HepG2 (cell line): ENCODE data around the gene TSKU. TPM values are rescaled to one million over a fixed set of nuclear protein-coding genes. Genes with fewer than 3 reads are reported as not detected.

ENCODE experiments used
- ATAC-seq: fragments of 200-7000 bp; cut with Tn5 transposase; 3 replicates; pipeline ENCODE4 v1.9.1; 2020; ENCODE audit warnings: mild to moderate bottlenecking, moderate library complexity
- BruUV-seq: library from RNA; stranded (reverse); fragments of 400-500 nt; replicated peaks from 2 replicates; lab custom pipeline; 2021; lab: Mats Ljungman, UMichigan
- CTCF ChIA-PET: fragments of 300-600 bp; formaldehyde crosslinking; extraction: SDS; loops from one replicate; lab custom pipeline; 2021; ENCODE audit warnings: low total read pairs, inconsistent platforms, low intra/inter-chr PET ratio; lab: Yijun Ruan, JAX
- POLR2A ChIA-PET: fragments of 350-600 bp; sonication (Branson Sonifier 250); formaldehyde crosslinking; loops from one replicate; lab custom pipeline; 2020; ENCODE audit warnings: antibody characterized with exemption, inconsistent platforms; lab: Yijun Ruan, JAX
- DNase-seq: peaks from one replicate; pipeline ENCODE4 v3.0.0-alpha.2; 2015; ENCODE audit warnings: low spot score
- FAIRE-seq: peaks from 3 replicates; lab custom pipeline; 2011; peaks lifted over from hg19 to GRCh38; lab: Jason Lieb, UNC
- H2AFZ ChIP-seq: one replicate; pipeline ENCODE4 v1.6.1; 2011; ENCODE audit warnings: low read length, inconsistent platforms
- H3K27ac ChIP-seq: fragments of 300-600 bp; 3 replicates; pipeline ENCODE4 v1.8.0; 2011; ENCODE audit warnings: mixed run types, mild to moderate bottlenecking, mixed read lengths, low read length, inconsistent platforms; ENCODE audit not compliant: insufficient read depth; ENCODE audit errors: extremely low read length
- H3K27me3 ChIP-seq, 2 experiments: fragments of 200-600 bp in 1 of 2; 2 replicates in 1 of 2; 3 replicates in 1 of 2; pipeline versions ENCODE4 v1.6.0 to v1.8.0; 2011; ENCODE audit warnings: low read length in 2 of 2, mild to moderate bottlenecking in 2 of 2, moderate library complexity in 2 of 2, inconsistent platforms in 1 of 2; ENCODE audit not compliant: insufficient read depth in 2 of 2, control insufficient read depth in 1 of 2
- H3K36me3 ChIP-seq, 2 experiments: fragments of 200-600 bp in 1 of 2; replicated peaks in 1 of 2; 2 replicates in 1 of 2; 3 replicates in 1 of 2; pipeline versions ENCODE4 v1.5.1 to v1.8.0; 2011; ENCODE audit warnings: low read length in 2 of 2, inconsistent platforms in 1 of 2; ENCODE audit not compliant: insufficient read depth in 2 of 2, control insufficient read depth in 1 of 2
- H3K4me1 ChIP-seq: 2 replicates; pipeline ENCODE4 v1.5.1; 2012; ENCODE audit warnings: low read length, inconsistent platforms; ENCODE audit not compliant: insufficient read depth
- H3K4me2 ChIP-seq: 2 replicates; pipeline ENCODE4 v1.6.0; 2011; ENCODE audit warnings: low read depth, low read length, inconsistent platforms
- H3K4me3 ChIP-seq, 3 experiments: fragments of 200-600 bp in 1 of 3; sonication (generic), shearing (Covaris generic) in 1 of 3; replicated peaks in 1 of 3; 2 replicates each; pipeline ENCODE4 v1.5.1; 2011 to 2016; ENCODE audit warnings: low read length in 3 of 3, inconsistent platforms in 2 of 3, low read depth in 2 of 3, mild to moderate bottlenecking in 2 of 3, control low read depth in 1 of 3, mixed read lengths in 1 of 3; ENCODE audit not compliant: insufficient read depth in 1 of 3
- H3K79me2 ChIP-seq: one replicate; pipeline ENCODE4 v1.6.1; 2011; ENCODE audit warnings: low read length, inconsistent platforms; ENCODE audit not compliant: insufficient read depth
- H3K9ac ChIP-seq: 2 replicates; pipeline ENCODE4 v1.6.0; 2011; ENCODE audit warnings: mild to moderate bottlenecking, low read depth, low read length, inconsistent platforms; ENCODE audit not compliant: insufficient read depth
- H3K9me3 ChIP-seq: 2 replicates; pipeline ENCODE4 v1.5.1; 2012; ENCODE audit warnings: mild to moderate bottlenecking, low read length
- H4K20me1 ChIP-seq: 2 replicates; pipeline ENCODE4 v1.6.0; 2011; ENCODE audit warnings: inconsistent platforms, mild to moderate bottlenecking, low read length, moderate library complexity; ENCODE audit not compliant: insufficient read depth
- BCL3 ChIP-seq: sonication (generic); formaldehyde crosslinking; IDR thresholded peaks from 2 replicates; pipeline ENCODE4 v1.5.1; 2020; ENCODE audit warnings: mild to moderate bottlenecking, missing genetic modification reagents, moderate library complexity
- CREB1 ChIP-seq, 2 experiments: fragments of 450-650 bp in 1 of 2; IDR thresholded peaks; 2 replicates each; pipeline ENCODE4 v1.6.1; 2016 to 2017; ENCODE audit warnings: control low read depth in 1 of 2, mild to moderate bottlenecking in 1 of 2, missing compliant biosample characterization in 1 of 2, missing genetic modification characterization in 1 of 2
- NCOA1 ChIP-seq: sonication (generic); formaldehyde crosslinking; IDR thresholded peaks from 2 replicates; pipeline ENCODE4 v1.9.0; 2021; ENCODE audit warnings: missing genetic modification reagents
- NFE2L2 ChIP-seq: fragments of 150-350 bp; IDR thresholded peaks from 2 replicates; pipeline ENCODE4 v1.6.1; 2014; ENCODE audit warnings: low read length
- PRPF4 ChIP-seq: fragments of 200-400 bp; formaldehyde crosslinking; IDR thresholded peaks from 2 replicates; pipeline ENCODE4 v1.6.1; 2016; ENCODE audit warnings: low read length, low read depth; ENCODE audit not compliant: poor library complexity, severe bottlenecking
- SAP130 ChIP-seq: IDR thresholded peaks from 2 replicates; pipeline ENCODE4 v1.6.1; 2016; ENCODE audit warnings: low read depth
- ZFY ChIP-seq: sonication (generic); formaldehyde crosslinking; IDR thresholded peaks from 2 replicates; pipeline ENCODE4 v1.4.0; 2020; ENCODE audit warnings: missing genetic modification reagents
- ZGPAT ChIP-seq: IDR thresholded peaks from 2 replicates; pipeline ENCODE4 v1.6.1; 2016; ENCODE audit warnings: mild to moderate bottlenecking
- ZHX2 ChIP-seq, 2 experiments: sonication (generic) in 1 of 2; formaldehyde crosslinking in 1 of 2; IDR thresholded peaks; 2 replicates each; pipeline versions ENCODE4 v1.6.1 to v1.9.0; 2014 to 2022; ENCODE audit warnings: antibody characterized with exemption in 1 of 2, borderline replicate concordance in 1 of 2, inconsistent platforms in 1 of 2, low read depth in 1 of 2, missing genetic modification reagents in 1 of 2
- ZNF329 ChIP-seq: sonication (generic); formaldehyde crosslinking; IDR thresholded peaks from 2 replicates; pipeline ENCODE4 v1.9.0; 2021; ENCODE audit warnings: low read depth, mild to moderate bottlenecking, missing genetic modification reagents
- WGBS: methylation state at CpG from one replicate; pipeline ENCODE4 v1.1.6; 2017; ENCODE audit warnings: low lambda C conversion rate; 5-methylcytosine and 5-hydroxymethylcytosine counted together
- in situ Hi-C: cut with HindIII; loops from 2 replicates; pipeline ENCODE4 v1.10.0; 2017; ENCODE audit warnings: low pct_unique_long_range_greater_than_20kb; ENCODE audit not compliant: extremely low pct_ligation_motif_present
- intact Hi-C: fragments of 100-400 bp; cut with micrococcal nuclease; formaldehyde crosslinking; loops from one replicate; pipeline ENCODE4 v1.10.0; 2022; ENCODE audit not compliant: unreplicated experiment
- polyA plus RNA-seq, 8 experiments: library from polyadenylated mRNA; depleted of rRNA in 3 of 8; stranded (reverse) in 7 of 8; unstranded in 1 of 8; fragments of >200 nt; fragmentation: Illumina TruSeq in 4 of 8; extraction: Trizol in 4 of 8; gene quantifications; 2 replicates each; pipeline versions ENCODE4 v1.2.1 to v1.2.3, GENCODE V29; 2011 to 2016; ENCODE audit warnings: low read depth in 4 of 8, missing spikeins in 1 of 8, mixed read lengths in 1 of 8; ENCODE audit not compliant: insufficient read depth in 1 of 8
- total RNA-seq, 5 experiments: library from RNA; depleted of rRNA; stranded (reverse); fragments of >200 nt; fragmentation: Illumina TruSeq; extraction: Trizol; gene quantifications; 2 replicates each; pipeline ENCODE4 v1.2.3, GENCODE V29; 2016; ENCODE audit warnings: low read depth in 1 of 5

TSKU gene
- total and polyA plus RNA-seq, 2 of the 13 experiments (the other 11 are each of a cell fraction or from before 2014, with no cell fraction given), result 20.3 to 21.4 TPM

GRCh38 chr11:76740772-76741171, 42.4 kb upstream of the TSKU start:
- TF ChIP-seq PRPF4 (no peak), NFE2L2 (no peak), ZGPAT (CRISPR knock-in tag) (no peak), ZNF329 (CRISPR knock-in tag) (no peak), ZFY (CRISPR knock-in tag) (no peak)
- no peak overlapping the region for H3K4me3 ChIP-seq
- H3K36me3 ChIP-seq, result no peaks in the 10 kb centered on the region
- ChIA-PET POLR2A (no interaction called here), CTCF (no interaction called here)
- WGBS, result 34% methylated on average over 5 of the region's 5 CpGs
- intact Hi-C loops (no loop called here), in situ Hi-C loops (loop anchor here (10.0 kb wide), 1 partner anchor 54 kb away; no protein-coding TSS in a partner anchor)
- no peaks in the 10 kb centered on the region for H3K9me3 ChIP-seq
- peaks cover 27% of the 10 kb centered on the region for H3K4me1 ChIP-seq
- no peak overlapping the region for H3K27ac ChIP-seq
- peaks cover 7 to 13% of the 10 kb centered on the region in 2 experiments; a peak in 2 of 5 replicates for H3K27me3 ChIP-seq
- H4K20me1 ChIP-seq, result no peaks in the 10 kb centered on the region
- FAIRE-seq, result no peak
- BruUV-seq, result no TSS peak
- H3K79me2 ChIP-seq, result no peaks in the 10 kb centered on the region
- H2AFZ ChIP-seq, result no peak overlapping the region
- no peak overlapping the region for H3K9ac ChIP-seq
- DNase-seq, result no peak
- no peak for ATAC-seq
- H3K4me2 ChIP-seq, result no peak overlapping the region

- CTCF ChIA-PET, result no interaction called here
- intact Hi-C loops, result no loop called here
- TF ChIP-seq SAP130 (CRISPR knock-in tag) (no peak), NCOA1 (CRISPR knock-in tag) (no peak), ZHX2 (IDR thresholded peaks at IDR 0.05; ENCODE audit: low read depth) (no peak), ZHX2 (CRISPR knock-in tag; IDR thresholded peaks at IDR 0.05; ENCODE audit: borderline replicate concordance) (no peak), CREB1 (IDR thresholded peaks at IDR 0.05) (no peak), CREB1 (CRISPR knock-in tag; IDR thresholded peaks at IDR 0.05) (no peak), BCL3 (CRISPR knock-in tag) (no peak)
These were observed 40.3 kb upstream of the TSKU start for GRCh38 chr11:76742902-76743301.

More at GRCh38 chr11:76742902-76743301, 40.3 kb upstream of the TSKU start:
- Histone ChIP-seq H3K36me3 (no peaks in the 10 kb centered on the region), H3K27me3 (peaks cover 3% of the 10 kb centered on the region in 2 experiments; a peak in 2 of 5 replicates), H3K4me2 (no peak overlapping the region), H3K27ac (no peak overlapping the region), H3K9me3 (no peaks in the 10 kb centered on the region), H4K20me1 (no peaks in the 10 kb centered on the region), H3K79me2 (no peaks in the 10 kb centered on the region), H3K4me3 (no peak overlapping the region), H2AFZ (no peak overlapping the region), H3K9ac (no peak overlapping the region), H3K4me1 (peaks cover 21% of the 10 kb centered on the region)
- no peak for ATAC-seq
- BruUV-seq, result no TSS peak
- no peak for DNase-seq
- FAIRE-seq, result no peak
- in situ Hi-C loops, result loop anchor here (10.0 kb wide), 1 partner anchor 52 kb away; no protein-coding TSS in a partner anchor
- WGBS, result 62% methylated on average over 4 of the region's 4 CpGs
- POLR2A ChIA-PET, result no interaction called here
